Heart left ventricle (tissue), 13 donors: ENCODE data around the gene VWA5A.

Source experiments
- CTCF ChIP-seq, 12 donors: fragments of 200-600 bp; sonication (generic) in 4 of 12; IDR thresholded peaks; one replicate each; pipeline versions ENCODE4 v1.5.0 to v1.8.0; 2018 to 2022; ENCODE audit warnings: antibody characterized with exemption in 12 of 12, mild to moderate bottlenecking in 5 of 12
- POLR2A ChIP-seq, 2 donors: fragments of 450-650 bp; IDR thresholded peaks; one replicate each; pipeline ENCODE4 v1.6.1; 2017; ENCODE audit warnings: antibody characterized with exemption in 2 of 2, mild to moderate bottlenecking in 2 of 2, moderate library complexity in 2 of 2
- donor health status: ischemic (EF 13 %, LVEDD 7.1; RV severe dilation, severe dysfunction).
- donor health status: DM: no; HTN: yes; CAD: no.
- donor health status: DM: no; HTN: no; CAD: no.
- donor health status: ischemic (EF 25% LVEDD 6.9; RV normal size, moderate dysfunction).
- donor health status: ischemic (EF 25% LVEDD 5.7; RV mildly dilated, moderate dysfunction).
- donor health status: ischemic (EF 35%, LVEDD 5.7; RV mildly dilated, moderate dysfunction).
- donor health status: nonischemic (EF 11% LVEDD 7.7; RV severe dilation, severe dysfunction).
- donor health status: DM: yes; HTN: yes; CAD: no.
- donor health status: PGD.
- donor health status: ischemic (EF 29% LVEDD 5.4; RV normal size, mild dysfunction).
- donor health status: nonischemic (EF 23%, LVEDD 6.1; RV moderate dilation, normal function).

- TF ChIP-seq CTCF (IDR thresholded peaks at IDR 0.05) (no peak), POLR2A (IDR thresholded peaks at IDR 0.05) (no peak)
These were observed 35.4 kb downstream of the VWA5A start for GRCh38 chr11:124150684-124151083.
